ENCODE results near the gene CTBP2. TPM values are rescaled to one million over a fixed set of nuclear protein-coding genes. Genes with fewer than 3 reads are reported as not detected.

CTBP2 gene
- total RNA-seq, 2 donors from 2014 or later: 107 to 142 TPM

- DNase-seq (no peak), ATAC-seq (no peak)
- intact Hi-C loops (cut with DNase I, micrococcal nuclease): loop anchor here in 1 of 2 donors (10.0 kb wide), 1 partner anchor 301 kb away; no protein-coding TSS in a partner anchor
Measured at GRCh38 chr10:125043841-125044658, 116.3 kb downstream of the CTBP2 start.

GRCh38 chr10:125041856-125042506, 118.4 kb downstream of the CTBP2 start:
- intact Hi-C loops (cut with DNase I, micrococcal nuclease): loop anchor here in 1 of 2 donors (10.0 kb wide), 1 partner anchor 303 kb away; no protein-coding TSS in a partner anchor
- no peak for ATAC-seq

DNA sequence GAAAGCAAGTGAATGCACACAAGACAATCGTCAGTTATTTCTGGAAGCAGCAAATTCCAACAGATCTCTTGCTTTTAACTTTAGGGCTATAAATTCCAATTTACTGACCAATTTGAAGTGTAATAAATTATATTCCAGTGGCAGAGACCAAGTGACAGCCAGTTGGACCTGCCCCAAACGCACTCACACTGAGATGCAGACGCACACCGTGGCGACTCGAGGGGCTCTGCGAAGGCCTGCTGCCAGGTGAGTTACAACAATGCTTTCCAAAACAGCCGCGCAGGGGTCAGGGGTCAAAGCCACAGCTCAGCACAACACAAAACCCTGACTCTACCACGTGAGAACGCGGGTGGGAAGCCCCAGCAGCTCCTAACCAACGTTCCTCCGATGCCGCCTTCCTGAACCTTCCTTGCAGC, 121.0 kb downstream of the CTBP2 start:
- peak; percentile 6 for ATAC-seq
- intact Hi-C loops (cut with DNase I, micrococcal nuclease): no loop called here
- no peak for DNase-seq

More at GRCh38 chr10:125041856-125042506, 118.4 kb downstream of the CTBP2 start:
- no peak for DNase-seq

DNA sequence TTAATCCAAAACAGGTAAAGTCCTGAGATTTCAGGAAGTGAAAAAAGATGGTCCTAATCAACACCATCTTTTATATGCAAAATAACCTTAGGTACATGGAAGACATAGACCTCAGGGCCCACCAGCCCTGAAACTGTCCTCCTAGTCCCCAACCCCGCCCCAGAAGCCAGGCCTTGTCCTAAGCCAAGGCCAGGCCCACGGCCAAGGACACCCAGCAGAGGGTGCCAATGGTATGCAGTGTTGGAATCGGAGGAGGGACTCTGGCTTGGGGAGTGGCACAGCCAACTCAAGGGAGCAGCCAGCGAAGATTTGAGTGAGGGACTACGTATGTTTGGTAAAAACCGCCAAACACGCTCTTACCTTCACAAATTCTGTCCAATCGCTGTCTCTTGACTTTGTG, 121.7 kb downstream of the CTBP2 start:
- intact Hi-C loops (cut with DNase I, micrococcal nuclease): no loop called here
- DNase-seq (peak; percentile 68 to 78), ATAC-seq (peak; percentile 89)

- DNase-seq (no peak), ATAC-seq (peak; percentile 65)
- intact Hi-C loops (cut with DNase I, micrococcal nuclease): no loop called here
Measured at GRCh38 chr10:125037145-125037877, 123.1 kb downstream of the CTBP2 start.

- ATAC-seq (no peak), DNase-seq (no peak)
- intact Hi-C loops (cut with DNase I, micrococcal nuclease): no loop called here
Measured at GRCh38 chr10:125035588-125036295, 124.6 kb downstream of the CTBP2 start.

DNA sequence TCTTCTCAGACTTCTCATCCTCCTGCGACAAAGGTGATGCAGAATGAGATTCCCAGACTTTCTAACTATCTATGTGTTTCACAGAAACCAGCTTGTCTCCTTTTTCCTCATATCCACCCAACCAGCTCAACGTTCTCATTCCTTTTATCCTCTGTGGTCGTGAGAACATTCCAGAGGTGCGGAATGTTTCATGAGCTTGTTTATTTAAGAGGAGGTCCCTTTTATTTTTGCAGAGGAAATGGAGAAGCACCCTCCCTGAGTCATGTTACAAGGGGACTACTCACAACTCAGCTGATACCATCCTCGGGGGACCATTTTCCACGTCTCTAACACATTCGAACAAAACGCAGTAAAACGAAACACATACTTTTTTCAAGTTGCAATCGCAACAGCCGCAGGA, 125.2 kb downstream of the CTBP2 start:
- no peak for ATAC-seq
- intact Hi-C loops (cut with DNase I, micrococcal nuclease): no loop called here

DNA sequence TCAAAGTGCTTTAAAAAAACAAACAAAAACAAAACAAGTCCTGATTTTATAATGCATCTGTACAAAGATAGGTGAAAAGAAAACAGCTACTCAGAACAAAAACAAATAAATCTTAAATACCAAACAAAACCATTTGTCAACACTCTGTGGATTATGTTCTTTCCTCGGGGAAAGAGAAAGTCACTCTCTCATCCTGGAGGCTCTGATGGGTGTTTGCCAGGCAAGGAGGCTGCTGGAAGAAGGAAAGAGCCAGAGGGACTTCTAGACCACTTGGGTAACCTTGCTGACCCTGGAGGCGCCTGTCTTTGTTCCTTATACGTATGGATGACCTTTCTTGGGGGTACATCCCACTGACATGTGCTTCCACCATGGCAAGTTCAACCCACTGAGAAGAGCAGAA, 125.7 kb downstream of the CTBP2 start:
- no peak for DNase-seq
- intact Hi-C loops (cut with DNase I, micrococcal nuclease): no loop called here
- ATAC-seq: no peak

More for the DNA sequence above, 125.2 kb downstream of the CTBP2 start:
- no peak for DNase-seq

- DNase-seq (no peak), ATAC-seq (no peak)
- intact Hi-C loops (cut with DNase I, micrococcal nuclease): no loop called here
Measured at GRCh38 chr10:125033146-125033924, 127.0 kb downstream of the CTBP2 start.

GRCh38 chr10:125032474-125033020, 127.8 kb downstream of the CTBP2 start:
- ATAC-seq: no peak
- intact Hi-C loops (cut with DNase I, micrococcal nuclease): no loop called here
- DNase-seq: no peak

DNA sequence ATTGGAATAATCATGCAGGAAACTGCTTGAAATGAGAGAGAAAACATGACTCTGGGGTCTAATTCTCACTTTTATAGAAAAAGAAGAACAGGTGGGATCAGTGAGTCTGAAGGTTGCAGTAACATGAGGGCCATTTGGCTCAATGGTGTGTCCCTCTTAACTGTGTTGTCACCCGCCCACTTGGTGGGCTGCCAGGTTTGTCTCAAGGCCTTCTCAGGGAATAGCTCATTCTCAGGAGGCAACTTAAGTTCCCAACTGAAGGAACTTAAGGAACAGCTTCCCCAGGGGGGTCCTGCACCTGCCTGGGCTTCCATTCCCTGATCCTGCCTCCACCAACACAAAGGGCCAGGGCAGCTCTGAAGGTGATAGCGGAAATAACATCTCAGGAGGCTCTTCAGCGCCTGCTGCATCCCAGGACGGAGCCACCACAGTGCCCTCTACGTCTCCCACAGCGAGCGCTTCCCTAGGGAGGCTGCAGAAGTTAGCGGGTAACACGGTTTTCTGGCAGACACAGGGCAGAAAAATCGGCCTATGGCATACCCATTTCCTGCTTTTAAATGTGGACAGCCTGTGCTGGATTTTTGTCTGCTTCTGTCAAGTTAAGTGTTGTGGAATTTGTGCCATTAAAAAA, 129.7 kb downstream of the CTBP2 start:
- intact Hi-C loops (cut with DNase I, micrococcal nuclease): no loop called here
- DNase-seq (no peak), ATAC-seq (no peak)

DNA sequence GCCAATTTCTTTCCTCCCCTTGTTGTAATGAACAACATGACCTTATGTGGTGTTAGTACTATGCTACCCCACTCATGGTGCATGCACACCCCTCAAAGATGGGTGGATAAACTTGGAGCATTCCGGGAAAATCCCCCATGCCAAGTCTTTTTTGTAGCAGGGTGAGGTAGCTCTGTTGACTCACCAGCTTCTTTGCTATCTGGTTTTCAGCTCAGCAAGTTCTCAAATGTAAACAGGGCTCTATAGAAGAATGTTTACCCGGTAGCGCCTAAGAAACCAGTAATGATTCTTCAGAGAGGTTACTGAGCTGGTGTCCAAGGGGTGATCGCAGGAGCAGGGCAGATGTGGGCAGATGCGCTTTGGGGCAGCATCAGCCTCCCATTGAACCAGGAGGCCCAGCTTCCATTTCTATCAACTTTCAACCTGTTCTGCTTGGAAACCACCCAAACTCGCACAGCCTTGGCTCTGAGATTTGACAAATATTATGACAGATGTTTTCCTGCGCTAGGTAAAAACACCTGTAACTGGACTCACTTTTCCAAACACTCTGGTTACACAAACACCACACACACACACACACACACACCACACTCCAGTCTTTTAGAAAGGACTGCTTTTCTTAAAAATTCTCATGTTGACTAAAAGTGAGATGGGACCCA, 130.7 kb downstream of the CTBP2 start:
- DNase-seq (no peak), ATAC-seq (peak; percentile 43)
- intact Hi-C loops (cut with DNase I, micrococcal nuclease): no loop called here

DNA sequence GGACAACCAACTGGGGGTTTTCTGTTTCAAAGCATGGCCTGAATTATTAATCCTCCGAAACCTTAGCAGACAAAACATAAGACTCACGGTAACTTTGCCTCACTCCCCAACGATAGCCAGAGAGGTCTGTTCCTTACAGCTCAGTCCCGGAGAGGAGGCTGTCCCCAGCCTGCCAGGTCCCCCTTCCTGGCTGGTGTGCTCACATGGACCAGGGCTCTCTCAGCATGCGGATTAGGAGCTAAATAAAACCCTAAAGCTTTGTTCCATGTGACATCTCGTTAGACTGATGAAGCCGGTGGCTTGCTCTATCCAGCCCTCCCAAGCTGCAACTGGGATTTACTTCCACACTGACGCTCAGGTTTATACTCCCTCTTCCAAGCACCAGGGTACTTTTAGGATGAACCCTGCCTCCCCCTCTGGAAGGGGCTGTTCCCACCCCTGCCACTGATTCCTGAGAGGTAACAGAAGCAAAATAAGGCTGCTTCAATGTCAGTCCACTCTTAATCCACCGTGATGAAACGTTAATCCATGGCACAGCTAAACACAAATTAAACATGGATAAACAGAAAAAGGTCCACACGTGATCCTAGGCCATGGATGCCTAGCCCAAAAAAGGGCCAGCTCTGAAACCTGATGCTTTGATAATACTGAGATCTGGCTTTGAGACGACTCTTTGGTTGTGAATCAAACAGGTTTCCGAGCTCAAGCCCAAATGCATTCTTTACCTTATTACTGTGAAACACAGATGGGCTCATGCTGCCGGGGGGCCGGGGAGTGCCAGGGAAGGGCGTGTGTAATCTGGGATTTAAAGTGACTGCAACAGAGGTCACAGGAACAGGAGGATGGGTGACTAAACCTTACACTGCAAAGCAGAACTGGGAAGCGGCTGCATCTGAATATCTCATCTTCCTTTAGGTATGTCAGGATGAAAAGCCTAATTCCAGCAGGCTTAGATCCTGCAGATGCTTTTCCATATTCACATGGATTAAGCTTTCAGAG, 132.2 kb downstream of the CTBP2 start:
- intact Hi-C loops (cut with DNase I, micrococcal nuclease): no loop called here
- no peak for DNase-seq
- no peak for ATAC-seq

DNA sequence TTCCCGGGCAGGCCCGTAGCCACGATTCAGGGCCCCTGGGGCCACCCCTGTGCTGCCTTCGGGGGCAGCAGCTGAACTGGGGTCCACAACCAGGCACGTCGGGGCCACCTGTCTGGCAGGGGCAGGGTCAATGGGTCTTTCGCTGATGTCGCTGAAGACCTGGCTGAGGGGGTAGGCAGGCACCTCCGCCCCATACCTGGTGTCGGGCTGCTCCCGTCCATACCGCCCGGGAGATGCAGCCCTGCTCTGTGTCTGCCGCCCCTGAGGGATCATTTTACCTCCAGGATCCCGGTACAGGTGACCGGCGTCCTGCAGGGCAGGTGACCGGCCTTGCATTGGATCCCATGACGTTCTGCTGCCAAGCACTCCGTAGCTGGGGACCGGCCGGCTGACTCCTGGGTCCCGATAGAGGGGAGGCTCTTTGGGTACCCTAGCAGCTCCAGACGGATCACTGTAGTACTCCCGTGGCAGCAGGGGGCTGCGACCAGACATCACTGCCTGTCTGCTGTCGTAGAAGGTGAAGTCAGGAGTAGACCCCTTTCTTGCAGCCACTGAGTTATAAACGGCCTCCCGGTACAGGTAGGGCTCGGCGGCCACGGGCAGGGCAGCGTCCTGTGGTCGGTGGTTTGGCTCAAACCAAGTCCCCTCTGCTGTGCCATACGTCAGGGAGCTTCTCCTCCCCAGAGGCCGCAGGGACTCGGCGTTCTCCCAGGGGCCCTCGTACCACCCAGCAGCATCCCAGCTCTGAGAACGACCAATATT, 133.2 kb downstream of the CTBP2 start:
- intact Hi-C loops (cut with DNase I, micrococcal nuclease): no loop called here
- DNase-seq (no peak), ATAC-seq (no peak)

Data from left colon (tissue), 2 donors.